ENCODE measurements around the gene PLA2G6.
"Not testable (repeated sequence)": the region's sequence is repeated elsewhere in the genome, so short reads cannot be mapped to it uniquely, and the experiment has no call there.

Gene PLA2G6

GRCh38 chr22:38184788-38185187 lies 3.2 kb upstream of the PLA2G6 start:
- H3K4me3 ChIP-seq: no peak overlapping the region
- H3K27me3 ChIP-seq: no peaks in the 10 kb centered on the region
- no peaks in the 10 kb centered on the region for H3K36me3 ChIP-seq
- no peak overlapping the region for H3K27ac ChIP-seq
- no peaks in the 10 kb centered on the region for H3K9me3 ChIP-seq
- peaks cover 0 to 15% (median 9%) of the 10 kb centered on the region in 4 donors for H3K4me1 ChIP-seq
- intact Hi-C loops (cut with DNase I; ENCODE audit: low total_unique reads): no loop called here
- DNase-seq: no peak
- TF ChIP-seq CTCF (IDR thresholded peaks at IDR 0.05): no peak

DNA sequence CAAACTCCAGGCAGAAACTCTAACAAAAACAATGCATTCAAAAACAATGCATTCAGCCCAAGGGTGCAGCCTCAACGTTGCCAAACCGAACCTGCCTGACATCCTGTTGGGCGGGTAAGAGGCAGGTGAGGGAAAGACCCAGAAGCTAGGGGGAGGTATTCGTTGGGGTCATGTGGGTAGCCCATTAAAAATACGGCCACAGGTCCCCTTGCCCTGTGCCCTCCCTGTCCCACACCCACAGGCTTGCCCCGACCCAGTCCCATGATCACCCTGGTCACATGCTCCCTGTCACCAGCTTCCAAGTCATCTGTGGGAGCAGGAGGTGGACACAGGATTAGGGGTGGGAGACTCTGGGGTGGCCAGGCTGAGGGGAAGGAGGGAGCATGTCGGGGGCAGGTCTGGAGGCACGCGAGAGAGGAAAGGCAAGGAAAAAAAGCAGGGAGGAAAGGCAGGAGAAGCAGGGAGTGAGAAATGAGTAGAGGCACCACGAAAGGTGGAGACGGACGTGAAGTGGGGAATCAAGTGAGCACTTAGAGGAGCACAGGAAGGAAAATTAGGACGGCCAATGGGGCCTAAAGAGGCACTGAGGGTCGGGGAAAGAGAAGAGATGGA lies 683 bp downstream of the PLA2G6 start:
- DNase-seq: peak; percentile 59 to 82
- intact Hi-C loops (cut with DNase I; ENCODE audit: low total_unique reads): no loop called here

GRCh38 chr22:38178605-38178937 lies 3.1 kb downstream of the PLA2G6 start:
- H3K36me3 ChIP-seq; H3K27me3 ChIP-seq; H3K4me3 ChIP-seq; H3K9me3 ChIP-seq; DNase-seq; intact Hi-C loops (cut with DNase I; ENCODE audit: low total_unique reads): not testable (repeated sequence)
- peaks cover 0 to 45% (median 21%) of the 10 kb centered on the region in 4 donors for H3K4me1 ChIP-seq
- peak overlapping the region; percentile 57 to 63 for H3K27ac ChIP-seq

More for the DNA sequence above, 683 bp downstream of the PLA2G6 start:
- Histone ChIP-seq H3K4me3 (peak overlapping the region; percentile 54 to 64), H3K4me1 (peaks cover 0 to 39% (median 21%) of the 10 kb centered on the region in 4 donors), H3K9me3 (no peaks in the 10 kb centered on the region), H3K36me3 (no peaks in the 10 kb centered on the region), H3K27me3 (no peaks in the 10 kb centered on the region), H3K27ac (peak overlapping the region; percentile 80 to 88)
- no peak for TF ChIP-seq CTCF (IDR thresholded peaks at IDR 0.05)

- intact Hi-C loops (cut with DNase I; ENCODE audit: low total_unique reads): no loop called here
- DNase-seq: peak; percentile 69 to 74
Observed at GRCh38 chr22:38177926-38178604, 3.6 kb downstream of the PLA2G6 start.

GRCh38 chr22:38177571-38177925 lies 4.1 kb downstream of the PLA2G6 start:
- Histone ChIP-seq H3K27ac (peak overlapping the region; percentile 57 to 63), H3K4me1 (peaks cover 0 to 49% (median 21%) of the 10 kb centered on the region in 4 donors)
- H3K9me3 ChIP-seq; H3K4me3 ChIP-seq; DNase-seq; H3K27me3 ChIP-seq; H3K36me3 ChIP-seq; intact Hi-C loops (cut with DNase I; ENCODE audit: low total_unique reads): not testable (repeated sequence)

More at GRCh38 chr22:38177926-38178604, 3.6 kb downstream of the PLA2G6 start:
- H3K4me1 ChIP-seq: peaks cover 0 to 45% (median 21%) of the 10 kb centered on the region in 4 donors
- H3K27me3 ChIP-seq: no peaks in the 10 kb centered on the region
- no peak for TF ChIP-seq CTCF (IDR thresholded peaks at IDR 0.05)
- H3K9me3 ChIP-seq: no peaks in the 10 kb centered on the region
- H3K36me3 ChIP-seq: no peaks in the 10 kb centered on the region
- H3K27ac ChIP-seq: peak overlapping the region; percentile 57 to 63
- no peak overlapping the region for H3K4me3 ChIP-seq

GRCh38 chr22:38177044-38177443 lies 4.6 kb downstream of the PLA2G6 start:
- intact Hi-C loops (cut with DNase I; ENCODE audit: low total_unique reads): no loop called here
- no peaks in the 10 kb centered on the region for H3K27me3 ChIP-seq
- no peak overlapping the region for H3K4me3 ChIP-seq
- no peak for TF ChIP-seq CTCF (IDR thresholded peaks at IDR 0.05)
- H3K27ac ChIP-seq: peak overlapping the region; percentile 35 to 57
- peaks cover 0 to 51% (median 21%) of the 10 kb centered on the region in 4 donors for H3K4me1 ChIP-seq
- peak in 1 of 2 donors; percentile 41 for DNase-seq
- H3K36me3 ChIP-seq: no peaks in the 10 kb centered on the region
- no peaks in the 10 kb centered on the region for H3K9me3 ChIP-seq
